Measurements from ENCODE around the gene MAML2.

The MAML2 gene

DNA sequence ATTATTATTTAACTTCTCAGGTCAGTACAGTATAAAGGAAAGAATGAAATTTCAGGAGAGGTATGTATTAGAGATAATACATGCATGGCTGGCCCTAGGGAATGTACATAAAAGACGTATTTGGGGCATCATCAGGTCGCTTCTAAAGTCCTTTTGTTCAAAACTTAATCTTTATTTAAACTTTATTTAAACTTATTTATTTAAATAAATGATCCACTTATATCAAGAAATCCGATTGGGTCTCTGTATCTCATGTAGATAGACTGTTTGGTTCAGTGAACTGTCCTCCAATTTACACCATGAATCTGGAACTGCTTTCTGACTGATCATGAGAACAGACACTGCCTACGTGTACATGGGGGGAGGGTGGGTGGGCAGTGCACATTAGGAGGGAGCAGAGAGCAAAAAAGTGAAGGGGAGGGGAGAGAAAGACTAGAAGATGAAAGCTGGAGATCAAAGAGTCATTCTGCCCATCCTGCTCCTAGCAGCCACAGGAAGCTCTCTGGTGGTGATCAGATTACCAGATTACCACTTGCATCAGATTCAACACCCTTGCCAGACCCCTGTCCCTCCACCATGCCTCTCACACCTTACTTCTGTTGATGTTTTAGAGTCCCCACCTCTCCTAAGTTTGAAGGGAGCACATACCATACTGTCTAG lies 327.0 kb downstream of the MAML2 start:
- no peak overlapping the region for H3K4me3 ChIP-seq (ENCODE audit: low read length)
- no peak for TF ChIP-seq ZNF274 (IDR thresholded peaks at IDR 0.05; ENCODE audit: low read depth, low read length)

DNA sequence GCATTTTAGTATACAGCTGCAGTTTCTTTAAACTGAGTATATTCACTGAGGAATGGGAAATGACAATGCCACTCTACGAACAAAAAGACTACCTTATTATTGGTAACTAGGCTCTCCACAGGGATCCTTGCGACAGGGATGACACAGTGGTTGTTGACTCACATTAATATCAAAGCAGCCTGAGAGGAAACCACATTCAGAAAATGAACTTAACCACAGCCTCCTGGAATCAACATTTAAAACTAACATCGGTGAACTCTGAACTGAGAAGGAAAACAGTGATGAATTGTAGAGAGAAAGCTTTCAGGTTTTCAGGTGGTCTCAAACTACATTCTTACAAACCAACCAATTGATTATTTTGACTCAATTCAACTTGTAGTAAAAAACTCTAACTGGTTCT lies 328.8 kb downstream of the MAML2 start:
- TF ChIP-seq ZNF274 (IDR thresholded peaks at IDR 0.05; ENCODE audit: low read depth, low read length), result no peak

DNA sequence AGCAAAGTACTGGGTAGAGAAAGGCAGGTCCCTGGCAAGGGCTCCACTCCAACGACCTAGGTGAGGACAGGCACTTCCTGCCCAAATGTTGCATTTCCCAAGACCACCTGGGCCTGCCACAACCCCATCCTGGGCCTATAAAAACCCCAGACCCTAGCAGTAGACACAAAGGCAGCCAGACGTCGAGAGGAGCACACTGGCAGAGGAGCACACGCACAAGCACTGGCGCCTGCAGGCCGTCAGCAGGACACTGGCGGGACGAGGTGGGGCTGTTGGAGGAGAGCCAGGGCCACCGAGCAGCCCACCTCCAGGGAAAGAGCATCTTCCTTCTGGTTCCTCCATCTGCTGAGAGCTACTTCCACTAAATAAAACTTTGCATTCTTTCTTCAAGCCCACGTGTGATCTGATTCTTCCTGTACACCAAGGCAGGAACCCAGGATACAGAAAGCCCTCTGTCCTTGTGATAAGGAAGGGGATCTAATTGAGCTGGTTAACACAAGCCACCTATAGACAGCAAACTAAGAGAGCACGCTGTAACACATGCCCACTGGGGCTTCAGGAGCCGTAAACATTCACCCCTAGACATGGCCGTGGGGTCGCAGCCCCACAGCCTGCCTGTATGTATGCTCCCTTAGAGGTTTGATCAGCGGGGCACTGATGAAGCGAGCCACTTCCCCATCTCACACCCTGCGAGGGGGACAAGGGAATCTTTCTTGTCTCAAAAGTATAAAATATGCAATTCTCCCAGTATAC lies 329.4 kb downstream of the MAML2 start:
- no peak for TF ChIP-seq ZNF274 (IDR thresholded peaks at IDR 0.05; ENCODE audit: low read depth, low read length)
- H3K4me3 ChIP-seq (ENCODE audit: low read length), result peak overlapping the region; percentile 8; the same call in 1 of the 2 replicates

More for the DNA sequence above, 328.8 kb downstream of the MAML2 start:
- H3K4me3 ChIP-seq (ENCODE audit: low read length), result peak overlapping the region; percentile 8; the same call in 1 of the 2 replicates

DNA sequence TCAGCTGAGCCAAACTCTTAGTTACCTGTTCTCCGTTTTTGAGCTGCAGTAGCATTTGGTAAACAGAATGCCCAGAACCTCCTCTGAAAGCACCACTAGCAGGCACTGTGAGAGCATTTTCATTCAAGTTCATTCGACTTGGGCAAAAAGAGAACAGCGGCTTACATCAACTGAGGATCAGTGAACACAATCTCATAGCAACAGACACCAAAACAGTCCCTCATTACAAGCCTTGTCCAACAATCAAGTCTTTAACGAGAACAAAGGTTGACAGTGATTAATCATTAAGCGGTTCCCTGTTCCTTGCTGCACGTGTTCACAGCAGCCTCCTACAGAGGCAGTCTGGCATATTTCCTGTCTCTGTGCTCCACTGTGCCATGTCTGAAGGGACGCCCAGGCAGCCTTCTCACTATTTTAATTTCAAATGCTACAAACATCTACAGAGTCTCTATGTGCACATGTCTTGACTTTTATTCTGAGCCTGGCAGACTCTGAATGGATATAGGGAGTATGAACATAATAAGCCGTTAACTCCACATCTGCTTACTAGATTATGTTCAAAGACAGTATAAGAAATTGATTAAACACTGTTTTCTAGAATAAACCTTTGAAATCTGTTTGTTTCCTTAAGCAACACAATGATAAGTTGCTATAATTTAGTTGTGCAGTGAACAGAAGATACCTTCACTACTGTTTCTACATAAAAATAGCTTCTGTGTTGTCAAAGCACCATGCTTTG lies 330.7 kb downstream of the MAML2 start:
- peak overlapping the region; percentile 1; the same call in 1 of the 2 replicates for H3K4me3 ChIP-seq (ENCODE audit: low read length)
- TF ChIP-seq ZNF274 (IDR thresholded peaks at IDR 0.05; ENCODE audit: low read depth, low read length), result no peak

DNA sequence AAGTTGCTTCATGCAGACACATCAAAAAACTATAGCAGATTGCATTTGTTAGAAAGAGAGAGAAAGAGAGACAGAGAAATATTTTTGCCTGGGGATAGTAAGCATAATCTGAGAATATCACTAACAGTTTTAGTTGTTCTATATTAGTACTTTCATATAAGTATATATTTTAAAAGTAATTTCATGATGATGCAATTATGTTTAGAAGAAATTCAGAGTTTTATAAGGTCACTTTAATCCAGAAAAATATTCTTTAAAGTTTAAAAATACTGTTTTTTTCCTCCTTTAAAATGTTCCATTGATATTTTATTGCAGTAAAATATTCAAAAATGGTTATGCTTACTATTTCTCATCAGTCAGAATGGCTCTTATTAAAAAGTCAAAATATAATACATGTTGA lies 332.3 kb downstream of the MAML2 start:
- H3K4me3 ChIP-seq (ENCODE audit: low read length), result no peak overlapping the region
- no peak for TF ChIP-seq ZNF274 (IDR thresholded peaks at IDR 0.05; ENCODE audit: low read depth, low read length)

DNA sequence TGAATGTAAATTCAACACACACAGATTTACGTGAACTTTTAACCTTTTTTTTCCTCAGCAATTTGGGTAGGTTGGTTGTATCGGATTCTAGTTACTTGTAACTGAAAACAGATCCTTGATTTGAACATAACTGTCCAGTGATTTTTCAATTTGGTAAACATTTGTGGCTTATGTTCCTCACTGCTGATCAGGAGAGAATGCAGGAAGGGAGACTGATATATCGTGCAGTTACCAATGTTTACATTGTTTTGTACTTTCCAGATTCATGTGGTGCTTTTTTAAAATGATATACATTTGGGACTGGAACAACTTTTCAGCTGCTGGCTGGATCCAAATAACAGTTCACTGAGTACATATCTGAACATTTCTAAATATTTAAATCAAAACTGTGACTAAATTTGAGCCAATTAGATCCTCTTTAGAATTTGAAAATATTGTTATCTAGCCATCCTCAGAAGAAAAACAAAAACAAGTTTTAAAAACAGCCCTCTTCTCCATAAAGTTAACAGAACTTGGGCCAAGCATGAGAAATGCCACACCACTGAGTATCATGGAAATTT lies 334.8 kb downstream of the MAML2 start:
- no peak overlapping the region for H3K4me3 ChIP-seq (ENCODE audit: low read length)
- TF ChIP-seq ZNF274 (IDR thresholded peaks at IDR 0.05; ENCODE audit: low read depth, low read length), result no peak

DNA sequence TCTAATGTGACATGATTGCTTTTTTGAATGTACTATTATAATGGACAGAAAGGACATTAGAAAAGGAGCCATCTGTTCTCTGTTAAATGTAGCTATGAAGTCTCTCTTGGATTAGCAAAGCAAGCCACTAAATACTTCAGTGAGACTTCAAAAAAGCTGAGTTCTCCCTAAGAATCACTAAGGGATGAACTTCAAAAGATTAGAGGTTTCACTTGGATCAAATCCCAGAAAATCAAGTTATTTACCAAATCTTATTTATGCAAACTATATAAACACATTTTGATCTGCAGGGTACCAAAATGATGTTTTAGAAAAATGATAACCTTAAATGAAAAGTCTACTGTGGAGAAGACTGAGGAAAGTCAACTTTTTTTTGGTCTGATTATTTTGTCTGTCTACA lies 337.0 kb downstream of the MAML2 start:
- no peak for TF ChIP-seq ZNF274 (IDR thresholded peaks at IDR 0.05; ENCODE audit: low read depth, low read length)
- no peak overlapping the region for H3K4me3 ChIP-seq (ENCODE audit: low read length)

DNA sequence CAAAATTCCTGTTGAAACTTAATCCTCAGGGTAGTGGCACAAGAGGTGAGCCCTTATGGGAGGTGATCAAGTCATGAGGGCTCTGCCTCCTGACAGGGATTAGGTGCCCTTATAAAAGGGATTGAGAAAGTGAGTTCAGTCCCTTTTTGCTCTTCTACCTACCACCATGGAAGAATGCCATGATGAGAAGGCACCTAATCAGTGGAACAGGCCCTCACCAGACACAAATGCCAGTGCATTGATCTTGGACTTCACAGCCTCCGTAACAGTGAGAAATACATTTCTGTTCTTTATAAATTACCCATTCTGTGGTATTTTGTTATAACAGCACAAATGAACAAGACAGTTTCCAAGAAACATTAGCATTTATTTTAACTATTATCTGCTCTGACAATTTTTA lies 338.1 kb downstream of the MAML2 start:
- no peak overlapping the region for H3K4me3 ChIP-seq (ENCODE audit: low read length)
- TF ChIP-seq ZNF274 (IDR thresholded peaks at IDR 0.05; ENCODE audit: low read depth, low read length), result no peak

DNA sequence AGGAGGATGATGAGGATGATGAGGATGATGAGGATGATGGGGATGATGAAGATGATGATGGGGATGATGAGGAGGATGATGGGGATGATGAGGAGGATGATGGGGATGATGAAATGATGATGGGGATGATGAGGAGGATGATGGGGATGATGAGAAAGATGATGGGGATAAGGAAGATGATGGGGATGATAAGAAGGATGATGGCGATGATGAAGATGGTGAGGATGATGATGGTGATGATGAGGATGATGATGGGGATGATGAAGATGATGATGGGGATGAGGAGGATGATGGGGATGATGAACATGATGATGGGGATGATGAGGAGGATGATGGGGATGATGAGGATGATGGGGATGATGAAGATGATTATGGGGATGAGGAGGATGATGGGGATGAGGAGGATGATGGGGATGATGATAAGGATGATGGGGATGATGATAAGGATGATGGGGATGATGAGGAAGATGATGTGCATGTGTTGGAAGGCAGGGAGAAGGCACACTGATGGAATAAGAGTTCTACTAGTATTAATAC lies 340.2 kb downstream of the MAML2 start:
- no peak overlapping the region for H3K4me3 ChIP-seq (ENCODE audit: low read length)
- no peak for TF ChIP-seq ZNF274 (IDR thresholded peaks at IDR 0.05; ENCODE audit: low read depth, low read length)

DNA sequence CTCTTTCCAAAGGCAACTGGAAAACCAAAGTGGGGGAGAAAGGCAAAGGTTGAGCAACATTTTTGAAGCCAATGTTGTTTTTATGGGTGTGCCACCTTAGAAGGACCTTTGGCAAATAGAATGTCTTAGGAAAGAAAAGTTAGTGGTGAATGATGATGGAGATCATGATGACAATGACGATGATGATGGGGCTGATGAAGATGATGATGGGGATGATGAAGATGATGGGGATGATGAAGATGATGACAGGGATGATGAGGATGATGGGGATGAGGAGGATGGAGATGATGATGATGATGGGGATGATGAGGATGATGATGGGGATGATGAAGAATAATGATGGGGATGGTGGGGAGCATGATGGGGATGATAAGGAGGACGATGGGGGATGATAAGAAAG lies 340.7 kb downstream of the MAML2 start:
- H3K4me3 ChIP-seq (ENCODE audit: low read length), result no peak overlapping the region
- no peak for TF ChIP-seq ZNF274 (IDR thresholded peaks at IDR 0.05; ENCODE audit: low read depth, low read length)

DNA sequence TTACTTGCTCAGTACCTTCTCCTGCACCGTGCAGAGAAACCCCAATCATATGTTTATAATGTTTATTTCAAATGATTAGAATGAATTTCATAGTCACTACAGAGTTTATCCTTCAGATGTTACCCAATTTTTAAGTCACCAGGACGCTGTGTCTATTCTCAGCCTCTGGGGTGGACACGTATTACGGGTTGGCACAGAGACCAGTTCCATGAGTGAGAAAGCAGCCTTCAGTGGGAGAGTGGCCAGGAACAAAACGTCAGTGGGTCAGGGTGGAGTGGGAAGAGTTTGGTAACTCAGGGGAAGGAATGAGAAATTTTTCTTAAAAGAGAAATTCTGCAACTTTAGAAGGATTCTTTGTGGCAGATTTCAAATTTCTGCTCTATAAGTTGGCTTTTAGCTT lies 342.0 kb downstream of the MAML2 start:
- H3K4me3 ChIP-seq (ENCODE audit: low read length), result no peak overlapping the region
- TF ChIP-seq ZNF274 (IDR thresholded peaks at IDR 0.05; ENCODE audit: low read depth, low read length), result no peak

DNA sequence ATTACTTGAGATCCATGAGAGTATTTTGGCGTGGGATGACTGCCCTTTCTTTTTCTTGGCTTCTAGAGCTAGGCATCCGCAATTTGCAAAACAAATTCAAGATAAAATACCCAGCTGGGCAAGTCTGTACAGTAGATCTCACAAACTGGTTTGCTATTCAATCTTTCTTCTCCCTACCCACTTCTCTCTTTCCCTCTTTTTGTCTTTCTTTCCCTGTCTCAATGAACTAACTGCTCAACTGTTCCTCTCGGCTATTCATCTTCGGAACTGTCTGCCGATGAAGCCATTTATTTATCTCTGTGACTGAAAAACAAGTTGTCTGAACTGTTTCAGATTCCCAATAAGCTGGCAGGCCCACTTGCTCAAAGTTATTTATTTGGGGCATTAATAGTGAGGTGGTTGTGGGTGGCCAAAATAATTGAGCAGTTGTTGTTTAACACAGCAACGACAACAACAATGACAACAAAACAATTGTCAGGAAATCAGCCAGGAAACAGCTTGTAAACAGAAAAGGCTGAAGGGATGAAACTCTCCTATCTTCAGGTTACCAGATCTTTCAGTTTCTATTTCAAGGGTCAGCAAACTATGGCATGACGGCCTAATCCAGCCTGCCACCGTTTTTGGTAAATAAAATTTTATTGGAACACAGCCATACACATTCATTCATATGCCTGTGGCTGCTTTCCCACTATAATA lies 343.1 kb downstream of the MAML2 start:
- TF ChIP-seq ZNF274 (IDR thresholded peaks at IDR 0.05; ENCODE audit: low read depth, low read length), result no peak
- H3K4me3 ChIP-seq (ENCODE audit: low read length), result no peak overlapping the region

DNA sequence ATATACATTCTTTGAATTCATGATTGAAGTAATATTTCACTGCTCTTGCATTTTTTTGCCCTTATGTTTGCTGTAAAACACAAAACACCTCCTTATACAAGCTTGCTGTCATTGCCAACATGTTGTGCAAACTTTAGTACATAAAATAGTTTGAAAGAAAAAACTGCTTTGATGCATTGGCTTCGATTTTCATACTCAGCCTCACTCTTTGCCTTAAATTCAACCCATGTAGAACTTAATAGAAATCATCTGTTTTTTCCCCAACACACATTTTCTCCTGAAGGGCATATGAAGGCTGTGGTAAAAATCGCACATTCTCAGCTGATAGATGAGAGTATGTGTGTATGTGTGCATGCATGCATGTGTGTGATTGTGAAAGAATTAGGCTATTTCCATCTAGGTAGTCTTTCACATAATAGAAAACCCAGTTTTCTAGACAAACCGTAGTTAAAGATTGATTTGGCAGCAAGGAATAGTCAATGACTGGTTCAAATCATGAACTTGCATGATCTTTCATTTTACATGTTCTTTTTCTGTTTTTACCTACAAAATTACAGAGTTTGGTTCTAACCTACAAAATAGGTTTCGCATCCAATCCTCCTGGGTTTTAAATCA lies 346.3 kb downstream of the MAML2 start:
- no peak for TF ChIP-seq ZNF274 (IDR thresholded peaks at IDR 0.05; ENCODE audit: low read depth, low read length)
- no peak overlapping the region for H3K4me3 ChIP-seq (ENCODE audit: low read length)

Measured in GM08714 (cell line).